WI38 (cell line): ENCODE results near the gene HMCN2.
"Not testable (repeated sequence)": the region's sequence is repeated elsewhere in the genome, so short reads cannot be mapped to it uniquely, and the experiment has no call there.

Experiments used
- H3K4me3 ChIP-seq: 2 replicates; pipeline ENCODE4 v1.5.1; 2011; ENCODE audit warnings: low read depth, mild to moderate bottlenecking, control low read depth, low read length
- CTCF ChIP-seq: IDR thresholded peaks from 2 replicates; pipeline ENCODE4 v1.5.1; 2012; ENCODE audit warnings: low read depth, mild to moderate bottlenecking, control low read depth, low read length

HMCN2 gene

DNA sequence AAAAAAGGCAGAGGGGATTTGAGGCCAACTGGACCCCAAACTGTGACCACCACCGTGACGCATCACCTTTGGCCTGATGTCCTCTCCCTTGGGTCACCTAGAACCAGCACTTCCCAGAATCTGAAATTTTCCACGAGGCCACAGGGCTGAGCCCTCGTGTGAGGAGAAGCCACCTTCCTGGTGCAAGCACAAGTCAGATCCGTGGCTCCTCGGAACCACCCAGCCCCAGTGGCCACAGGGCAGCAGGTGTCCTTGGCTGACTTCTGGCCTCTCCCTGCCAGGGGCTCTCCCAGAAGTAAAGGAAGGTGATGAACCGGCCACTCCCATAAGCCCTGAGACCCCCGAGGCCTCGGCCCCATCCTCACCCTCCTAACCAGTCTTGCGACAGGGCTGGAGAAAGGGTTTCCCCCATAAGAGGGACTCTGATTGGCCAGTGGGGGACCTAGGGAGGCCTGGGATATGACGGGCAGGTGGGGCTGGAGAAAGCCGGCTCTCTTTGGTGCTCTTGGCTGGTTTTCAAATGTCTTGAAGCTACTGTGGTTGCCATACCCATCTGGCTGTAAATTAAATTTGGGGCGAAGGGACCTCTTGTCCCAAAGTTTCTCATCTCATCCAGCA, 20.9 kb upstream of the HMCN2 start:
- H3K4me3 ChIP-seq, result no peak overlapping the region
- TF ChIP-seq CTCF, result no peak

- no peak for TF ChIP-seq CTCF
- no peak overlapping the region for H3K4me3 ChIP-seq
These were observed 20.1 kb upstream of the HMCN2 start for GRCh38 chr9:130245474-130245873.

GRCh38 chr9:130246126-130246525, 19.4 kb upstream of the HMCN2 start:
- no peak overlapping the region for H3K4me3 ChIP-seq
- TF ChIP-seq CTCF, result no peak

DNA sequence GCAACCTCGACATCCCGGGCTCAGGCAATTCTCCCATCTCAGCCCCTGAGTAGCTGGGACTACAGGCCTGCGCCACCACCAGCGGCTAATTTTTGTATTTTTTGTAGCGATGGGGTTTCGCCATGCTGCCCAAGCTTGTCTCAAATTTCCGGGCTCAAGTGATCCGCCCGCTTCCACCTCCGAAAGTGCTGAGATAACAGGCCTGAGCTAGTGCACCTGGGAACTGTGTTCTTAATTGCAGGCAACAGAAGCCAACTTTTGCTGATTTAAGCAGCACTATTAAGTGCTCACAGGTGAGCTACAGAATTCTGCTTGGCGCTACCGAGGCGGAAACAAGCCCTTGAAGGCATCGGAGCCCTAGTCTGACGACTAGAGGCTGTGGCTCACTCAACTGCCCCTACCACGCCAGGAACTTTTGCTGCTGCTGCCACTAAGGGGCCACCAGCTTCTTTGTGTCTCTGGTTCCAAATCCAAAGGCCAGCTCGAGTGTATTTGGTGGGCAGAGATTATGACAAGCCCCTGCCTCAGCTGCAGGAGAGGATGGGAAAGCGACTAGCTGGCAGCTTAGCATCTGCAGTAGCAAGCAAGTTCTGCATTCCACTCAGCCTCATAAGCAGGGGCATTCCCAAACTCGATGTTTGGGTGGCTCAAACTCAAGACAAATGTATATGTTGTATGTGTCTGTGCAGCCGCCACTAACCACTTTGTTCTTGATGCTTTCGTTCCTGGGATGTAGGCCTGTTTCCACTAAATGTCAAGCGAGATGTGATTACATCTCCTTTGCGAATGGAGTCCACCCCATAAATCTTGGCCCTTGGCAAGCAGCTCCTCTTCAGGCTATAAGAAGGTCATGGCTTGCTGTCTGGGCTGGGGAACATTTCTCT, 10.6 kb upstream of the HMCN2 start:
- no peak for TF ChIP-seq CTCF
- H3K4me3 ChIP-seq, result no peak overlapping the region

- H3K4me3 ChIP-seq, result no peak overlapping the region
- no peak for TF ChIP-seq CTCF
These were observed 9.9 kb upstream of the HMCN2 start for GRCh38 chr9:130255631-130256134.

- no peak for TF ChIP-seq CTCF
- no peak overlapping the region for H3K4me3 ChIP-seq
These were observed 8.9 kb upstream of the HMCN2 start for GRCh38 chr9:130256644-130257043.

- H3K4me3 ChIP-seq, result not testable (repeated sequence)
These were observed 7.4 kb upstream of the HMCN2 start for GRCh38 chr9:130258137-130258536.
